Islet precursor cell (in vitro differentiated cells): Measurements from ENCODE around the gene SRSF7.
"Not testable (repeated sequence)": the region's sequence is repeated elsewhere in the genome, so short reads cannot be mapped to it uniquely, and the experiment has no call there.

ENCODE experiments used
- DNase-seq: peaks from one replicate; pipeline ENCODE4 v3.0.0-alpha.2; 2018

Gene SRSF7

DNA sequence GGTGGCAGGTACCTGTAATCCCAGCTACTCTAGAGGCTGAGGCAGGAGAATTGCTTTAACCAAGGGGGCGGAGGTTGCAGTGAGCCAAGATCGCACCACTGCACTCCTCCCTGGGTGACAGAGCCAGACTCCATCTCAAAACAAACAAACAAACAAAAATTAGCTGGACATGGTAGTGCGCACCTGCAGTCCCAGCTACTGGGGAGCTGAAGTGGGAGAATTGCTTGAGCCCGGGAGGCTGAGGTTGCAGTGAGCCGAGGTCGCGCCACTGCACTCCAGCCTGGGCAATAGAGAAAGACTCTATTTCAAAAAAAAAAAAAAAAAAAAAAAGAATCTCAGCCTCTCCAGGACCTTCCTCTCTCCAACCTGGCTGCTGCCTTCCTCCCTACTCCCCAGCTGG, 20.1 kb downstream of the SRSF7 start:
- no peak for DNase-seq

GRCh38 chr2:38728694-38729093, 22.5 kb downstream of the SRSF7 start:
- DNase-seq: no peak

DNA sequence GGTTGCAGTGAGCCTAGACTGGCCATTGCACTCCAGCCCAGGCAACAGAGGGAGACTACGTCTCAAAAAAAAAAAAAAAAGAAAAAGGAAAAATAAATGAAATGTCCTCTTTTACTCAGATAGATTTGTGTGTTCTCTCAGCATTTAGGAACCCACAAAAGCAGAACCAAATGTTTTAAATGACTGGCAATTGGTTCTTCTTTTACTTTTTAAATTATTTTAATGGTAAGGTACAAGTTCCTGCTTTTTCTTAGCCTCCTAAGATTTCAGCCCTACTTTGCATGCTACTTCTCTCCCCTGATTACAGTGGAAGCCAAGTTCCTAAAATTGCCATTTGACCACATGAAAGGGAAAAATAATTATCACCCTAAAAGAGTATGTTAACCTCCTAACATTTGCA, 23.5 kb downstream of the SRSF7 start:
- no peak for DNase-seq

- no peak for DNase-seq
Observed at GRCh38 chr2:38723173-38723572, 28.0 kb downstream of the SRSF7 start.

- DNase-seq: no peak
Observed at GRCh38 chr2:38722271-38723061, 28.7 kb downstream of the SRSF7 start.

DNA sequence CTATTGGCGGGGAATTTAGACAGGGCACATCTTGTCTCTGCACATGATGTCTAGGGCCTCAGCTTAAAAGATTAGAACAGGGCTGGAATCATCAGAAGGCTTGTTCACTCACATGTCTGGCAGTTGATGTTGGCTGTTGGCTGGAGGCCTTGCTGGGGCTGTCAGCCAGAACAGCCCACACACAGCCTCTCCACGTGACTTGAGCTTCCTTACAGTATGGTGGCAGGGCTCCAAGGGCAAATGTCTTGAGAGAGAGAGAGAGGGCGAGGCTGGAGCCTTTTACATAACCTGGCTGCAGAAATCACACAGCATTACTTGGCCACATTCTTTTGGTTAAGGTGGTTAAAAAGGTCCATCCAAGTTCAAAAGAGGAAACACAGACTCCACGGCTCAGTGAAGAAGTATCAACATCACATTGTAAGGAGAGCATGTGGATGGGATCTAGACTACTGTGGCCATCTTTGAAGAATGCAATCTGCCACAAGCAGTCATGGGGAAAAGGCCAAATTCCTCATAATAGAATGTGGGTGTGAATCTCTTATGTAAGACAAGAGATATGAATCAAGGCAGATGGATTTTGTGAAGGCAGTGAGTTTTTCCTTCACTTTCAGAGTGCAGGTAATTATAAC, 30.4 kb downstream of the SRSF7 start:
- no peak for DNase-seq

DNA sequence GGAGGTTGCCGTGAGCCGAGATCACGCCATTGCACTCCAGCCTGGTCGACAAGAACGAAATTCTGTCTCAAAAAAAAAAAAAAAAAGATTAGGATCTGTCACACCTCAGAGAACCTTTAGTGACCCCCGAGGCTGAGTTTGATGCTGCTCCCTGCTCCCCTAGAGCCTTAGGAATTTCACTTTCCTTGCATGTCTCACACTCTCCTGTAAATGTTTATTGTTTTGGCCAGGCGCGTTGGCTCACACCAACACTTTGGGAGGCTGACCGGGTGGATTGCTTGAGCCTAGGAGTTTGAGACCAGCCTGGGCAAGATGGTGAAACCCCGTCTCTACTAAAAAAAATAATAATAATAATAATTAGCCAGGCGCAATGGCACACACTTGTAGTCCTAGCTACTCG, 31.5 kb downstream of the SRSF7 start:
- no peak for DNase-seq

DNA sequence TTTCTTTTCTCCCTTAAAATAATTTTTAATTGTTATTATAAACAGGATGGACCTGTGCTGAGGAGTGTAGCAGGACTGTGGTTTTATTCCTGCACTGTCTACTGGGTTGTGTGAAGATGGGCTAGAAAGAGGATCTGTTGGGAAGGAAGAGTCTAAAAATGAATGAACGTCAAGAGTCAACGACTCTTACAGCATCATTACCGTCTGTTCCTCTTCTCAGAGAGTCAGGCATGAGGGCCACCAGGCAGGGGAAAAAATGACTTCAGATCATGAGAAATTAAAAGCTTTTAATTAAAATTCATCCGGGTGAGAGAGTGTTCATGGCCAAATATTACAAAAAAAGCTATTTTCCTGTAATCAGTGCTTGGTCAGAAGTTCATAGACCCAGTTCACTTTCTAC, 32.6 kb downstream of the SRSF7 start:
- no peak for DNase-seq

DNA sequence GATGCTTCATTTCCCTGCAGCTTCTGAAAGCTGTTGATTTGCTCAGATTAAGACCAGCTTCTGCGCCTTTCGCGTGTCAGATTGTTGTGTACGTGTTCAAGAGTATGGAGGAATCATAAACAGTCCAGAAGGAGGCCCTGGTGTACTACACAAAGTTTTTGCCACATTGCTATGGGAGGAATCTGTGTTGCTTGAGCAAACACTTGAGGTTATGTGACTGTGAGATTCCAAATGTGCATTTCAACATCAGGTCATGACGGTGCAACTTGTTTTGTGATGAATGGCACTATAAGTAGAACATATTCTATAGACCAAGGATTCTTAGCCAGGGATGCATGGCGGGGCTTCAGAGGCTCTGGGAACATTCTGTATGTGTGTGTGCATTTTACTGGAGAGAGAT, 35.0 kb downstream of the SRSF7 start:
- no peak for DNase-seq

- DNase-seq: not testable (repeated sequence)
Observed at GRCh38 chr2:38714941-38715340, 36.2 kb downstream of the SRSF7 start.

DNA sequence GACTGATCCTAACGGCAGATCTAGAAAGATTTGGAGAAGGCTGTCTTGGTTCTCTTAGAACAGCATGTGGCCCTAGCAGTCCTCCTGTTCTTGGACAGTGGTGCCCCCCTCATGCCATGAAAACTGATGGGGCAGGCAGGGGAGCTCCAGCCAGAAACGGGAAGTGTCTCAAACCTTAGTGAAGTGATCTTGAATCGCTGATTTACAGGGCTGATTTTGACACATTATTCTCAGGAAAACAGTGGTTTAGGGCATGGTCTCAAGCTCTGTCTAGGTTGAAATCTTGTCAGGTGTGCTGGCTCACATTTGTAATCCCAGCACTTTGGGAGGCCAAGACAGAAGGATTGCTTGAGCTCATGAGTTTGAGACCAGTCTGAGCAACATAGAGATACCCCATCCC, 37.8 kb downstream of the SRSF7 start:
- DNase-seq: no peak

DNA sequence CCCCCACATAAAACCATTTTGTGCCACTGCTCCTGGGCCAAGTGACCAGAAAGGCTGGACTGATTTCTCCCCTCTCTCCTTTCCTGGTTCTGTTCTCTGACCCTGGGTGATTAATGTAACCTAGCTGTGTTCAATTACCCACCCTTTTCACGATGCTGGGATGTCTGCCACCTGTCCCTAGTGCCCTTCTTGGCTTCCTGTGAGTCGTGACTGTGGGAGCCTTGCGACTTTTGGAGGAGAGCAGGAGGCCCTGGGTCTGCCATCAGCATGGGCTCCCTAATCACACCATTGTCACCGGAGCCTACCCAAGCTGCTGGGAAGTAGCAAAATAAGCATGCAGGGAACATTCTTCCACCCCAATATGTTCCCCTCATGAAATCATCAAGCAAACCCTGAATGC, 38.3 kb downstream of the SRSF7 start:
- DNase-seq: no peak

GRCh38 chr2:38712413-38712812, 38.7 kb downstream of the SRSF7 start:
- no peak for DNase-seq

GRCh38 chr2:38711558-38711957, 39.6 kb downstream of the SRSF7 start:
- DNase-seq: no peak

DNA sequence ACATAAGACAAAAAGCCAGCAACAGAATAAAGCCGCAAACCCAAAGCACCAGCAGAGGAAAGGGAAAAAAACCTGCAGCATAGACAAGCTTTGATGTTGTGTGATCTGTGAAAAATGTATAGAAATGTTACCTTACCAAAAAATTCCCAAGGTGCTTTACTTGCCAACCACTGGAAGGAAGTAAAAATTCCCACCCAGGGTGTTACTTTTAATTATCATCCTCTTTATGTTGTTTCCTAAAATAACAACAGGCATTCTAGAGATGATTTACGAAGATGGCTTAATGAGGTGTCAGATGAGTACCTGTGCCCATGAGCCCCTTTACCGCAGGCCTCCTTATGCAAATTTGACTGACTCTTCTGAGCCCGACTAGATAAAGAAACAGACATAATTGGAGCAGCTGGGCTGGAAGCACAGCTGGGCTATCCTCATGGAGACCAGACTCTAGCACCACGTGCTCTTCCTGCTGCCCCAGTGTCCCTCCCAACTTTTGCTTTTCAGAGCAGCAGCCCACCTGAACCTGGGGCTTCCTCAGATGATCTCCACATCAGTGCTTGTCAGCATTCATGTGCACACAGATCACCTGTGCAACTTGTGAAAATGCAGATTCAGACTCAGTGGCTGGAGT, 41.5 kb downstream of the SRSF7 start:
- DNase-seq: no peak

DNA sequence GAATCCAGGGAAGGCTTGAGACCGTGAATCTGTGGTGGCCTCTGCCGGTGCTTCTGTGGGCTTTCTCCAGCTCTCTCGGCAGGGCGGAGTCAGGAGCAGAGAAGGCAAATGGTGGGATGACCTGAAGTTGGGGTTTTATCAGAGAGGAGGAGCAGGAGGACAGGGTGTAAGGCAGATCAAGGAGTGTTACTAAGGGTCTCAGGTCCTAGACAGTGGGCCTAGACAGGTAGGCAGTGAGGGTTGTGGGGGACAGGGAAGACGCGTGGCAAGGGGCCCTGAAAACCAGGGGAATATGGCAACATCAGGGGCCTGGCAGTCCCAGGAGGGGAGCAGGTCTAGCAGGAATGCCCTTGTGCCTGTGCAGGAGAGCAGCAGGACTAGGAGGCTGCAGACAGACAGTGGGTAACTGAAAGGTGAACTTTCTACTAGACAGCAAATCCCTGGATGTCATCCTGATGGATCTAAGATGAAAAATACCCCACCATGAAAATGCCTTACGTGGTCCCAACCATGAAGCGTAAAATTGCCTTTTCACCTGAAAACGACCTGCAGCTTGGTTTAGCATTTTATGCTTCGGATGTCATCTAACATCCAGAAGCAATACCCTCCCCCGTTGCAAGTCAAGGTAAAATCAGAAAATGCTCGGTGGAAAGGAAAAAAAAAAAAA, 42.1 kb downstream of the SRSF7 start:
- DNase-seq: no peak

GRCh38 chr2:38708491-38708890, 42.7 kb downstream of the SRSF7 start:
- not testable (repeated sequence) for DNase-seq

DNA sequence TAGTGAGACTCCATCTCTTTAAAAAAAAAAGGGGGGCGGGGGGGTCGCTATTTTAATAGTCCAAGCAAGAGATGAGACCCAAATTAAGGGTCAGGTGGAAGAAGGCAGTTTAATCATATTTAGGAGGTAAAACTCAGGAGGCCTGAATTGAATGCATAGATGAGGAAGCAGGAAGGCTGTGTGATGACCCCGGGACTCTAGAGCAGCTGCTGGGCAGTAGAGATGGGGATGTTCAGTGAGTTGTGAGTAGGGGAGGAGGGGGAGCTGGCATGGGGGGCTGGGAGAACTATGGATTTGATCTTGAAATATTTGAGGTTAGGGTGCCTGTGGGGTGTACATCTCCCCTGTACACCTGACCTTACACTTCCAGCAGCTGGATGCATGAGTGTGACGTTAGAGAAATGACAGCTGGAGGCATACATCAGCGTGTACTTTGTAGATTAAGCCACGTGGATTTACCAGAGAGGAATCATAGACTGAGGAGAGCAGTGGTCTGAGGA, 44.3 kb downstream of the SRSF7 start:
- DNase-seq: no peak

GRCh38 chr2:38704664-38705063, 46.5 kb downstream of the SRSF7 start:
- DNase-seq: no peak

DNA sequence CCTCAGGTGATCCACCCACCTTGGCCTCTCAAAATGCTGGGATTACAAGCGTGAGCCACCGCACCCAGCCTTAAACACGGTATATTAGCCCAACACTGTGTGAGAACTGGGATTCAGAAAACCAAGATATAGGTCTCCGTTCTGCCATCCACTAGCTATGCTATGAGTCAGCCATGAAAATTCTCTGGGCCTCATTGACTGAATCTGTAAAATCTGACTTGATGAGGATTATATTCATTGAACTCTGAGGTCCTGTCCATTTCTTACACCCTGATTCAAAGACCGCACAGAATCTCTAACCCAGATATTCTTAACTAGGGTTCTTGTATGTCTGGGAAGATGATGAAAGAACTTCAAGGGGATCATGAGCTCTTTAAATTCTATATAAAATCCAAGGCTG, 47.8 kb downstream of the SRSF7 start:
- not testable (repeated sequence) for DNase-seq

DNA sequence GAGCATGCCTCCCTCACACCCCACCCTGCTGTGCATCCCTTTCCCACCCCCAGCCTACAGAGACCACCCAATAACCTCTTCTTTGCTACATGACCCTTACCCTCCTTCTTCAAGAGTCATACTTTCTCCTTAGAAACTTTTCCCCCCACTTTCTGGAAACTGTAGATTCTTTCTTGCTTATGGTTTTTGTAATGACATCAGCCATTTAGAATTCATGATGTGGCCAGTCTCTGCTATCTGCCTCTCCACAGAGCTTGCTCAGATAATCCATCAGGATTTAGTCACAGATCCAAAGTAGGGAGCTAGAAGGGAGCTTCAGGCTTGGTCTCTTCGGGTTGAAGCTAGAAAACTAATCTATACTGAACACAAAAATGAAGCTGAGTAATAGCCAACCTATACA, 48.7 kb downstream of the SRSF7 start:
- DNase-seq: no peak

DNA sequence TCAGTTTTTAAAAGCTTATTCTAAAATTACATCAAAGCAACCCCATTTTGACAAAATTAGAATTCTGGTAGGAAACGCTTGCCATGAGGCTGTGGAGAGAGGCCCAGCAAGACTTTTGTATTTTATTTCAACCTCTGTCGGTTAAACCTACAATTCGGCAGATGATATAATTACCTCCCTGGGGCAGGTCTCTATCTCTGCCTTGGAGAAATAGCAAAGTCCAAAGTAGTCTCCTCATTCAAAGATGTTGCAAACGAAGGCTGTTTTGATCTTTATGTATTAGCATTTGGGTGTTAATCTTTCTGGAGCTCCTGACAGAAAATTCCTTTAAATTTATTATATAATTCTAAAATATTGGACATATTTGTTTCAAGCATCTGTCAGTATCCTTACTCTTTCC, 49.6 kb downstream of the SRSF7 start:
- DNase-seq: no peak

GRCh38 chr2:38700881-38701458, 50.2 kb downstream of the SRSF7 start:
- DNase-seq: no peak
